ENCODE results near the gene CASP9.

Gene CASP9

GRCh38 chr1:15443281-15443680 is 80.7 kb downstream of the CASP9 start:
- Mint-ChIP-seq H3K4me1 (peaks cover 0 to 5% of the 10 kb centered on the region in 2 donors), H3K27ac (no peak overlapping the region), H3K27me3 (peaks cover 17 to 62% of the 10 kb centered on the region in 2 donors), H3K36me3 (no peaks in the 10 kb centered on the region), H3K4me3 (no peak overlapping the region), H3K9me3 (no peaks in the 10 kb centered on the region)
- DNase-seq (no peak), ATAC-seq (replicated peaks) (no peak)

GRCh38 chr1:15442759-15443158 is 81.3 kb downstream of the CASP9 start:
- Mint-ChIP-seq H3K9me3 (no peaks in the 10 kb centered on the region), H3K36me3 (no peaks in the 10 kb centered on the region), H3K27me3 (peaks cover 17 to 61% of the 10 kb centered on the region in 2 donors), H3K4me1 (peaks cover 0 to 5% of the 10 kb centered on the region in 2 donors), H3K27ac (no peak overlapping the region), H3K4me3 (no peak overlapping the region)
- no peak for ATAC-seq (replicated peaks)
- DNase-seq: no peak

GRCh38 chr1:15442119-15442518 is 81.9 kb downstream of the CASP9 start:
- Mint-ChIP-seq H3K27ac (no peak overlapping the region), H3K36me3 (no peaks in the 10 kb centered on the region), H3K27me3 (peaks cover 14 to 54% of the 10 kb centered on the region in 2 donors), H3K9me3 (no peaks in the 10 kb centered on the region), H3K4me1 (peaks cover 0 to 5% of the 10 kb centered on the region in 2 donors), H3K4me3 (no peak overlapping the region)
- DNase-seq: no peak
- no peak for ATAC-seq (replicated peaks)

All from stimulated activated naive B cell treated with anti-CD40 and anti-IgM and Interleukin-4, amounts not matched to agents 10 μg/mL and 1 μg/mL and 100 μg/mL, for 72 hours (primary cell).